Type B pancreatic cell (in vitro differentiated cells): ENCODE data around the gene ROR2. TPM values are rescaled to one million over a fixed set of nuclear protein-coding genes. Genes with fewer than 3 reads are reported as not detected.

Experiments used
- DNase-seq: peaks from one replicate; pipeline ENCODE4 v3.0.0; 2021; ENCODE audit warnings: mixed read lengths; ENCODE audit not compliant: unreplicated experiment; ENCODE audit errors: extremely low spot score
- H3K27ac Mint-ChIP-seq: 2 replicates; pipeline ENCODE4 v1.8.0; 2021; ENCODE audit warnings: mild to moderate bottlenecking, mixed read lengths
- H3K27me3 Mint-ChIP-seq: 2 replicates; pipeline ENCODE4 v1.8.0; 2021; ENCODE audit warnings: mixed read lengths
- H3K36me3 Mint-ChIP-seq: 2 replicates; pipeline ENCODE4 v1.8.0; 2021; ENCODE audit warnings: mixed read lengths
- H3K4me1 Mint-ChIP-seq: one replicate; pipeline ENCODE4 v1.8.0; 2021; ENCODE audit warnings: mixed read lengths; ENCODE audit not compliant: unreplicated experiment
- H3K4me3 Mint-ChIP-seq: 2 replicates; pipeline ENCODE4 v1.8.0; 2021; ENCODE audit warnings: mild to moderate bottlenecking, mixed read lengths
- H3K9me3 Mint-ChIP-seq: 2 replicates; pipeline ENCODE4 v1.8.0; 2021; ENCODE audit warnings: mixed read lengths
- CTCF ChIP-seq: fragments of 200-600 bp; sonication (generic); conservative IDR thresholded peaks from 2 replicates; pipeline ENCODE4 v1.5.0; 2021; ENCODE audit warnings: antibody characterized with exemption, mild to moderate bottlenecking
- total RNA-seq: library from RNA; stranded (reverse); gene quantifications from 2 replicates; pipeline ENCODE4 v1.2.1, GENCODE V29; 2021; ENCODE audit warnings: low replicate concordance

The ROR2 gene
- total RNA-seq, 1 donor from 2014 or later = 48.9 TPM

GRCh38 chr9:91741522-91741921 lies 208.5 kb downstream of the ROR2 start:
- Mint-ChIP-seq H3K36me3 (peaks cover 3% of the 10 kb centered on the region), H3K4me3 (no peak overlapping the region), H3K9me3 (no peaks in the 10 kb centered on the region), H3K27ac (no peak overlapping the region), H3K27me3 (no peaks in the 10 kb centered on the region), H3K4me1 (peaks cover 5% of the 10 kb centered on the region)
- no peak for TF ChIP-seq CTCF
- no peak for DNase-seq

- no peak overlapping the region for H3K27ac Mint-ChIP-seq
- H3K9me3 Mint-ChIP-seq = no peaks in the 10 kb centered on the region
- peaks cover 6% of the 10 kb centered on the region for H3K36me3 Mint-ChIP-seq
- no peak overlapping the region for H3K4me3 Mint-ChIP-seq
- peak; percentile 26 for TF ChIP-seq CTCF
- H3K4me1 Mint-ChIP-seq = peaks cover 3% of the 10 kb centered on the region
- H3K27me3 Mint-ChIP-seq = no peaks in the 10 kb centered on the region
- peak; percentile 40 for DNase-seq
Measured at GRCh38 chr9:91740701-91741100, 209.3 kb downstream of the ROR2 start.

GRCh38 chr9:91736898-91737601 lies 213.0 kb downstream of the ROR2 start:
- H3K36me3 Mint-ChIP-seq = peaks cover 3% of the 10 kb centered on the region
- H3K4me1 Mint-ChIP-seq = peaks cover 3% of the 10 kb centered on the region
- H3K4me3 Mint-ChIP-seq = no peak overlapping the region
- no peaks in the 10 kb centered on the region for H3K27me3 Mint-ChIP-seq
- no peak for DNase-seq
- no peaks in the 10 kb centered on the region for H3K9me3 Mint-ChIP-seq
- H3K27ac Mint-ChIP-seq = no peak overlapping the region
- no peak for TF ChIP-seq CTCF

GRCh38 chr9:91736311-91736710 lies 213.7 kb downstream of the ROR2 start:
- Mint-ChIP-seq H3K36me3 (peaks cover 3% of the 10 kb centered on the region), H3K4me3 (no peak overlapping the region), H3K27ac (no peak overlapping the region), H3K27me3 (no peaks in the 10 kb centered on the region), H3K4me1 (peaks cover 3% of the 10 kb centered on the region), H3K9me3 (no peaks in the 10 kb centered on the region)
- no peak for DNase-seq
- TF ChIP-seq CTCF = no peak

- no peaks in the 10 kb centered on the region for H3K9me3 Mint-ChIP-seq
- H3K4me1 Mint-ChIP-seq = no peaks in the 10 kb centered on the region
- peaks cover 3% of the 10 kb centered on the region for H3K36me3 Mint-ChIP-seq
- no peak for DNase-seq
- H3K27me3 Mint-ChIP-seq = no peaks in the 10 kb centered on the region
- no peak overlapping the region for H3K4me3 Mint-ChIP-seq
- no peak overlapping the region for H3K27ac Mint-ChIP-seq
- TF ChIP-seq CTCF = no peak
Measured at GRCh38 chr9:91735049-91735448, 215.0 kb downstream of the ROR2 start.
